ENCODE data around the gene CD4.
"Not testable (repeated sequence)": the region's sequence is repeated elsewhere in the genome, so short reads cannot be mapped to it uniquely, and the experiment has no call there.

CD4 gene

GRCh38 chr12:6788972-6789924 lies at the start of gene CD4:
TSS of gene CD4 (plus strand) at chr12:6789528. CDS start at chr12:6800139, 10,611 bp downstream.
- no peak for DNase-seq

GRCh38 chr12:6742080-6742479 lies 47.2 kb upstream of the CD4 start:
- not testable (repeated sequence) for DNase-seq

- no peak for DNase-seq
These were observed 46.5 kb upstream of the CD4 start for GRCh38 chr12:6742834-6743233.

GRCh38 chr12:6743300-6743699 lies 46.0 kb upstream of the CD4 start:
- not testable (repeated sequence) for DNase-seq

- no peak for DNase-seq
These were observed 43.4 kb upstream of the CD4 start for GRCh38 chr12:6745741-6746525.

GRCh38 chr12:6747216-6747615 lies 42.1 kb upstream of the CD4 start:
- no peak for DNase-seq

- DNase-seq, result no peak
These were observed 40.6 kb upstream of the CD4 start for GRCh38 chr12:6748761-6749160.

- no peak for DNase-seq
These were observed 38.8 kb upstream of the CD4 start for GRCh38 chr12:6750506-6750905.

GRCh38 chr12:6751767-6752166 lies 37.6 kb upstream of the CD4 start:
- no peak for DNase-seq

GRCh38 chr12:6752167-6752920 lies 37.0 kb upstream of the CD4 start:
- peak; percentile 55 for DNase-seq

- DNase-seq, result peak; percentile 99
These were observed 36.2 kb upstream of the CD4 start, which contains the start of gene MLF2 for GRCh38 chr12:6752921-6753771. TSS of gene MLF2 (minus strand) at chr12:6753141. CDS start at chr12:6752334, 807 bp downstream.

GRCh38 chr12:6753772-6754356 lies 35.5 kb upstream of the CD4 start:
- no peak for DNase-seq

- DNase-seq, result no peak
These were observed 34.9 kb upstream of the CD4 start for GRCh38 chr12:6754411-6754810.

- no peak for DNase-seq
These were observed 32.2 kb upstream of the CD4 start for GRCh38 chr12:6757028-6757690.

GRCh38 chr12:6758506-6759095 lies 30.7 kb upstream of the CD4 start:
- no peak for DNase-seq

- DNase-seq, result no peak
These were observed 29.6 kb upstream of the CD4 start for GRCh38 chr12:6759741-6760140.

- DNase-seq, result no peak
These were observed 25.9 kb upstream of the CD4 start for GRCh38 chr12:6763380-6763779.

- DNase-seq, result peak; percentile 99
These were observed 25.1 kb upstream of the CD4 start for GRCh38 chr12:6764011-6764828.

- DNase-seq, result no peak
These were observed 24.2 kb upstream of the CD4 start for GRCh38 chr12:6765048-6765633.

Measured in NCI-H1694 treated with DMSO at 0.1 percent for 48 hours (cell line).